Tibial artery (tissue), 4 donors: Measurements from ENCODE around the gene EIF5B.
"Not testable (repeated sequence)": the region's sequence is repeated elsewhere in the genome, so short reads cannot be mapped to it uniquely, and the experiment has no call there.

ENCODE experiments used
- DNase-seq, 2 donors: peaks; one replicate each; pipeline ENCODE4 v3.0.0-alpha.2; 2019
- H3K27ac ChIP-seq, 2 donors: fragments of 200-600 bp; sonication (generic) in 1 of 2; 1 replicate in 1 of 2; 2 replicates in 1 of 2; pipeline ENCODE4 v1.5.1; 2018 to 2019; ENCODE audit warnings: mild to moderate bottlenecking in 1 of 2
- H3K27me3 ChIP-seq, 2 donors: fragments of 200-600 bp; sonication (generic) in 1 of 2; one replicate each; pipeline versions ENCODE4 v1.5.1 to v1.6.0; 2016 to 2019
- H3K36me3 ChIP-seq, 3 donors: fragments of 200-600 bp; sonication (generic) in 2 of 3; one replicate each; pipeline ENCODE4 v1.5.1; 2016 to 2019; ENCODE audit warnings: mild to moderate bottlenecking in 2 of 3
- H3K4me1 ChIP-seq, 4 donors: fragments of 200-600 bp; sonication (generic) in 2 of 4; 1 replicate in 3 of 4; 2 replicates in 1 of 4; pipeline ENCODE4 v1.5.1; 2016 to 2019
- H3K4me3 ChIP-seq, 2 donors: fragments of 200-600 bp; sonication (generic) in 1 of 2; 1 replicate in 1 of 2; 2 replicates in 1 of 2; pipeline ENCODE4 v1.5.1; 2018 to 2019; ENCODE audit warnings: mild to moderate bottlenecking in 2 of 2
- H3K9me3 ChIP-seq, 3 donors: fragments of 200-600 bp; sonication (generic) in 1 of 3; one replicate each; pipeline ENCODE4 v1.5.1; 2016 to 2019
- intact Hi-C: fragments of 100-400 bp; cut with DNase I; formaldehyde crosslinking; loops from one replicate; pipeline ENCODE4 v1.15.0; 2023; ENCODE audit warnings: low total_unique reads
- TF ChIP-seq, protein P1 (sequence below), 2 experiments: fragments of 200-600 bp in 1 of 2; fragments of 450-650 bp in 1 of 2; IDR thresholded peaks; one replicate each; pipeline ENCODE4 v1.5.1; 2017 to 2019; ENCODE audit warnings: antibody characterized with exemption in 2 of 2, mild to moderate bottlenecking in 1 of 2, moderate library complexity in 1 of 2

Gene EIF5B

DNA sequence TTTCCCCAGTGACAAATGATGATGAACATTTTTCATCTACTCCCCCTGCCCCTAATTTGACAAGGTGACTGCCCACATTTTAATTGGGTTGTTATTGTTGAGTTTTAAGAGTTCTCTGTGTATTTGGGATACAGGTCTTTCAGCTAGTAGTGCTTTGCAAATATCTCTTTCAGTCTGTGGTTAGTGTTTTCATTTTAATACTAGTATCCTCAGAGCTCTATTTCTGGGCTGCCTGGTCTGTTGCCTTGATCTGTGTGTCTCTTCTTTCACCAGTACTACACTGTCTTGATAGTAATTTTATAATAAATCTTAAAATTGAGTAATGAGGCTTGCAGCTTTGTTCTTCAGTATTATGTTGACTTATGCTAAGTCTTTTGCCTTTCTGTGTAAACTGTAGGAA, 19.7 kb downstream of the EIF5B start:
- TF ChIP-seq, protein P1, sequence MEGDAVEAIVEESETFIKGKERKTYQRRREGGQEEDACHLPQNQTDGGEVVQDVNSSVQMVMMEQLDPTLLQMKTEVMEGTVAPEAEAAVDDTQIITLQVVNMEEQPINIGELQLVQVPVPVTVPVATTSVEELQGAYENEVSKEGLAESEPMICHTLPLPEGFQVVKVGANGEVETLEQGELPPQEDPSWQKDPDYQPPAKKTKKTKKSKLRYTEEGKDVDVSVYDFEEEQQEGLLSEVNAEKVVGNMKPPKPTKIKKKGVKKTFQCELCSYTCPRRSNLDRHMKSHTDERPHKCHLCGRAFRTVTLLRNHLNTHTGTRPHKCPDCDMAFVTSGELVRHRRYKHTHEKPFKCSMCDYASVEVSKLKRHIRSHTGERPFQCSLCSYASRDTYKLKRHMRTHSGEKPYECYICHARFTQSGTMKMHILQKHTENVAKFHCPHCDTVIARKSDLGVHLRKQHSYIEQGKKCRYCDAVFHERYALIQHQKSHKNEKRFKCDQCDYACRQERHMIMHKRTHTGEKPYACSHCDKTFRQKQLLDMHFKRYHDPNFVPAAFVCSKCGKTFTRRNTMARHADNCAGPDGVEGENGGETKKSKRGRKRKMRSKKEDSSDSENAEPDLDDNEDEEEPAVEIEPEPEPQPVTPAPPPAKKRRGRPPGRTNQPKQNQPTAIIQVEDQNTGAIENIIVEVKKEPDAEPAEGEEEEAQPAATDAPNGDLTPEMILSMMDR (IDR thresholded peaks at IDR 0.05), result no peak
- intact Hi-C loops, result no loop called here

DNA sequence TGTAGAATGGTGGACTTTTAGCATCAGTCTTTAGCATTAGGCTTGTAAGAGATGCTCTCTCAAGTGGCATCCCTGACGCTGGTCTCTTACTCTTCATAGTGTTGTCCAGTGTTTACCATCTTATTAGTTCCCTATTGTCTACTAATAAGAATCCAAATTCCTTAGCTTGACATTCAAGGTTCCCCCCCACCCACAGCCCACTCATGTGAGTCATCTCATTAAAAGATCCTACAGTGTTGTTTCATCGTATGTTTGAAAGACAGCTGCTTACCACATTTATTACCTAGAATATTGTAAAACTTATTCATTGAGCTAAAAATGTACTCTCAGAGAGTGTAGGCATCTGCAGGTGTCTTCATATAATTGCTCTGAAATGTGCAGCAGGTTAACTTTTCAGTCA, 28.5 kb downstream of the EIF5B start:
- intact Hi-C loops, result loop anchor here (5.0 kb wide), 1 partner anchor 37 kb away; no protein-coding TSS in a partner anchor
- no peak overlapping the region for H3K27ac ChIP-seq
- H3K9me3 ChIP-seq, result no peaks in the 10 kb centered on the region
- no peak for DNase-seq
- H3K36me3 ChIP-seq, result peaks cover 56 to 85% (median 78%) of the 10 kb centered on the region in 3 donors
- TF ChIP-seq, protein P1 (IDR thresholded peaks at IDR 0.05), result no peak
- H3K4me1 ChIP-seq, result no peaks in the 10 kb centered on the region
- H3K27me3 ChIP-seq, result no peaks in the 10 kb centered on the region
- no peak overlapping the region for H3K4me3 ChIP-seq

More for the DNA sequence above, 19.7 kb downstream of the EIF5B start:
- Histone ChIP-seq H3K9me3 (no peaks in the 10 kb centered on the region), H3K27me3 (no peaks in the 10 kb centered on the region), H3K4me1 (no peaks in the 10 kb centered on the region), H3K4me3 (no peak overlapping the region), H3K27ac (no peak overlapping the region), H3K36me3 (no peaks in the 10 kb centered on the region)
- DNase-seq, result no peak

DNA sequence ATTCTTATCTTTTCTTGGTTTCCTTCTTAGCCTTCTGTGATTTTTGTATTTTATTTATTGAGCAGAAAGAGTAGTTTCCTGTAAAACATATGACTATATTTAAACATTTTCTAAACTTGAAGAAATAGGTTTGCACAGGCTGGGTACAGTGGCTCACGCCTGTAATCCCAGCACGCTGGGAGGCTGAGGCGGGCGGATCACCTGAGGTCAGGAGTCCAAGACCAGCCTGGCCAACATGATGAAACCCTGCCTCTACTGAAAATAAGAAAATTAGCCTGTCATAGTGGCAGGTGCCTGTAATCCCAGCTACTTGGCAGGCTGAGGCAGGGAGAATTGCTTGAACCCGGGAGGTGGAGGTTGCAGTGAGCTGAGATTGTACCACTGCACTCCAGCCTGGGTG, 31.7 kb downstream of the EIF5B start:
- not testable (repeated sequence) for DNase-seq, H3K27me3 ChIP-seq, H3K4me3 ChIP-seq, H3K4me1 ChIP-seq, H3K27ac ChIP-seq, H3K9me3 ChIP-seq
- intact Hi-C loops, result loop anchor here (5.0 kb wide), 1 partner anchor 33 kb away; no protein-coding TSS in a partner anchor
- peaks cover 80 to 98% (median 96%) of the 10 kb centered on the region in 3 donors for H3K36me3 ChIP-seq

DNA sequence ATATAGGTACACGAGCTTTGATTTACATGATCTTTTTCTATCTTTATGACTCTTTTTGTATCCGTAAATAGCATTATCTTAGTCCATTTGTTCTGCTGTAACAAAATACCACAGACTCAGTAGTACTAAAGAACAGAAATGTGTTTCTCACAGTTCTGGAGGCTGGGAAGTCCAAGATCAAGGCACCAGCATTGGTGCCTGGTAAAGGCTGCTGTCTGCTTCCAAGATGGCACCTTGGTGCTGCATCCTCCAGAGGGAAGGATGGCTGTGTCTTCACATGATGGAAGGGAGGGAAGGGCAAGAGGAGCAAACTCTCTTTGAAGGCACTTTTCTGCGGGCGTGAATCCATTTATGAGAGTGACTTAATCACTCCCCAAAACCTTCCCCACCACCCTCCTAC, 36.0 kb downstream of the EIF5B start:
- H3K27me3 ChIP-seq, result no peaks in the 10 kb centered on the region
- no peak for DNase-seq
- no peak overlapping the region for H3K27ac ChIP-seq
- H3K4me3 ChIP-seq, result no peak overlapping the region
- no peaks in the 10 kb centered on the region for H3K4me1 ChIP-seq
- no peaks in the 10 kb centered on the region for H3K9me3 ChIP-seq
- H3K36me3 ChIP-seq, result peaks cover 77 to 98% (median 83%) of the 10 kb centered on the region in 3 donors
- TF ChIP-seq, protein P1 (IDR thresholded peaks at IDR 0.05), result no peak
- intact Hi-C loops, result no loop called here

DNA sequence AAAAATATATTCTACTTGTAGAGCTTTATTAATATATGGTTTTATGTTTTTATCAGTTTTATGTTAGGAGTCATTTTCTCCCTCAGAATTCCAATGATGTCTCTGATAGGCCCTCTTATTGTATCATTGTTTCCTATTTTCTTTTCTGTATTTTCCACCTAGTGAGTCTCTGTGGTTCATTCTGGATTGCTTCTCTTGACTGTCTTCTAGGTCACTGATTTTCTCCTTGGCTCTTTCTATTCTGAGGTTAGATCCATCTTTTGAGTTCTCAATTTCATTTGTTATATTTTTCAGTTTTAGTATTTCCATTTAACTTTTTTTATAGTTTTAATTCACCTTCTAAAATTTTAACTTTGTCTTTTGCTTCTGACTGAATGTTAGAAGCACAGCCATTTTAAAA, 37.6 kb downstream of the EIF5B start:
- TF ChIP-seq, protein P1 (IDR thresholded peaks at IDR 0.05), result no peak
- no peaks in the 10 kb centered on the region for H3K27me3 ChIP-seq
- H3K4me1 ChIP-seq, result no peaks in the 10 kb centered on the region
- no peak overlapping the region for H3K4me3 ChIP-seq
- H3K9me3 ChIP-seq, result no peaks in the 10 kb centered on the region
- DNase-seq, result no peak
- no peak overlapping the region for H3K27ac ChIP-seq
- intact Hi-C loops, result no loop called here
- peaks cover 79 to 96% (median 81%) of the 10 kb centered on the region in 3 donors for H3K36me3 ChIP-seq

DNA sequence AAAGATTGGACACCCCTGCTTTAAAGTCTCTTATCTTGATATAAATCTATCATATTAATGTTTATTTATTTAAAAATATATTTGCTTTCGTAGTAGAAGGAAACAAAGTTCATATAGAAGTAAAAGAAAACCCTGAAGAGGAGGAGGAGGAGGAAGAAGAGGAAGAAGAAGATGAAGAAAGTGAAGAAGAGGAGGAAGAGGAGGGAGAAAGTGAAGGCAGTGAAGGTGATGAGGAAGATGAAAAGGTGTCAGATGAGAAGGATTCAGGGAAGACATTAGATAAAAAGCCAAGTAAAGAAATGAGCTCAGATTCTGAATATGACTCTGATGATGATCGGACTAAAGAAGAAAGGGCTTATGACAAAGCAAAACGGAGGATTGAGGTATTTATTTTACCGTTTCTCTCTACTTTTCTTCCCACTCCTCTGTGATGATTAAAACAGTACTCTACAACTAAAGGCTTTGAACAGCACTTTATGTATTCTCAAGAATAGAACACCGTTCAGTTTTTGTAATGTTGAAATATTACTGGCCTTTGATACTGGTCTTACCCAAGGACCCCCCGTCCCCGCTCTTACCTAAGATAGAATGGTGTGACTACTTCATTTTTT, 39.2 kb downstream of the EIF5B start:
- H3K36me3 ChIP-seq, result peaks cover 76 to 93% (median 82%) of the 10 kb centered on the region in 3 donors
- intact Hi-C loops, result no loop called here
- DNase-seq, result no peak
- H3K27ac ChIP-seq, result no peak overlapping the region
- no peaks in the 10 kb centered on the region for H3K27me3 ChIP-seq
- no peaks in the 10 kb centered on the region for H3K4me1 ChIP-seq
- TF ChIP-seq, protein P1 (IDR thresholded peaks at IDR 0.05), result no peak
- H3K4me3 ChIP-seq, result no peak overlapping the region
- no peaks in the 10 kb centered on the region for H3K9me3 ChIP-seq
